SW 1271 (cell line): ENCODE data around the gene NXT1.
"Not testable (repeated sequence)": the region's sequence is repeated elsewhere in the genome, so short reads cannot be mapped to it uniquely, and the experiment has no call there.

ENCODE experiments used
- DNase-seq, 2 experiments: peaks; one replicate each; lab custom pipeline; 2025; lab: John Stamatoyannopoulos, UW

NXT1 gene

GRCh38 chr20:23350196-23350903 is at the start of gene NXT1:
Gene NXT1 (plus strand): TSS chr20:23350791. CDS start chr20:23354042, 3,251 bp downstream.
- DNase-seq: peak; percentile 99

DNA sequence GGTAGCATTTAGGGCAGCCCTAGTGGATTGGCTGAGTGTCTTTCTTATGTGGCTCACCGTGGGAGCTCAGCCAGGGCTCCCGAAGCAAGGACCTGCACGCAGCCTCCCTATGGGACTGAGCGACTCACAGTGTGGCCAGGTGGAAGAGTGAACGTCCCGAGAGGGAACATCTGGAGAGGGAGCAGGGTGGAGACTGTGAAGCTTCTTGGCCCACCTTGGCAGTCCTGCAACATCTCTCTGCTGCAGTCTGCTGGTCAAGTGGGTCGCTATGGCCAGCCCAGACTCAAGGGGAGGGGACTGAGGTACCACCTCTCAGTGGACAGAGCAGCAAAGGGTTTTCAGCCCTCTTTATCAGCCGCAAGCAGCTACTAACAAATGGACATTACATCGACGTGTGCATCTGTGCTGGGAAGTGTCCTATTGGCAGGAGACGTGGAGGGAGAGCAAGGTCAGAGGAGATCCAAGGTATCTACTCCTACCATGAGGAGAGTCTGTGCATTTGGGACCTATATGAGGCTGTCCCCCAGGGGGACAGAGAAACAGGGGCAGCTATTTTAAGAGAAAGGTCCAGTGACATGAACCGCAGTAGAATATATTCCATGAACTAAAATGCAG is 49.0 kb upstream of the NXT1 start:
- no peak for DNase-seq

DNA sequence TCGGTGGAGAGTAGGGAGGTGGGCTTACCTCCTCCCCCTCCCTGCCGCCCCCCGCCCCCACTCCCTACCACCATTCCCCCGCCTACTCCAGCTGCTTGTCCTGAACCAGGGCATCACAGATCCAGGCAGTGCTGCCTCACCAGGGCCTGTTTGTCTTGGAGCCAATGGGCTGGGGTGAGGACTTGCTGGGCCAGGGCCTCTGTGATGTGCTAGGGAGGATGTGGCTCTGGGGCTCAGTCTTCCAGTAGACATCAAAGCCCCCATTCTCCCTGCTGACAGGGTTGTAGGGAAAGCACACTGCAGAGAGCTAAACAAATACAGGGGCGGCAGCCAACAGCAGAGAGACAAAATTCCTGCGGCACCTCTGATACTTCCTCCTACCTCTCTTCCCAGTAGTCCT is 48.2 kb upstream of the NXT1 start:
- no peak for DNase-seq

DNA sequence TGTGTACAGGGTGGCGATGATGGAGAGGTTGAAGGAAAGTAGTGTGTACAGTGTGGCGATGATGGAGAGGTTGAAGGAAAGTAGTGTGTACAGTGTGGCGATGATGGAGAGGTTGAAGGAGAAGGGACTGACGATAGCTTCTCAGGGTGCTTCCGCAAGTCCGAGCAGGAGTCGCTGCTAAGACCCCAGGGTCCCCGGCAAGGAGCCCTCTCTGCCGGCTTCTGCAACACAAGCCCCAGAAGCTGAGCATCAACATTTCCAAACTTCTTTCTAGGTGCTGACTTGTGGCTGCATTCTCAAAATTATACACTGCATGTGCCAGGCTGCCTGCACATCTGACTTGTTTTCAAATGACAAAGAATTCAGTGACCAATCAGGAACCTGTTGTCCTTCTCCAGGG is 47.8 kb upstream of the NXT1 start:
- DNase-seq: no peak

DNA sequence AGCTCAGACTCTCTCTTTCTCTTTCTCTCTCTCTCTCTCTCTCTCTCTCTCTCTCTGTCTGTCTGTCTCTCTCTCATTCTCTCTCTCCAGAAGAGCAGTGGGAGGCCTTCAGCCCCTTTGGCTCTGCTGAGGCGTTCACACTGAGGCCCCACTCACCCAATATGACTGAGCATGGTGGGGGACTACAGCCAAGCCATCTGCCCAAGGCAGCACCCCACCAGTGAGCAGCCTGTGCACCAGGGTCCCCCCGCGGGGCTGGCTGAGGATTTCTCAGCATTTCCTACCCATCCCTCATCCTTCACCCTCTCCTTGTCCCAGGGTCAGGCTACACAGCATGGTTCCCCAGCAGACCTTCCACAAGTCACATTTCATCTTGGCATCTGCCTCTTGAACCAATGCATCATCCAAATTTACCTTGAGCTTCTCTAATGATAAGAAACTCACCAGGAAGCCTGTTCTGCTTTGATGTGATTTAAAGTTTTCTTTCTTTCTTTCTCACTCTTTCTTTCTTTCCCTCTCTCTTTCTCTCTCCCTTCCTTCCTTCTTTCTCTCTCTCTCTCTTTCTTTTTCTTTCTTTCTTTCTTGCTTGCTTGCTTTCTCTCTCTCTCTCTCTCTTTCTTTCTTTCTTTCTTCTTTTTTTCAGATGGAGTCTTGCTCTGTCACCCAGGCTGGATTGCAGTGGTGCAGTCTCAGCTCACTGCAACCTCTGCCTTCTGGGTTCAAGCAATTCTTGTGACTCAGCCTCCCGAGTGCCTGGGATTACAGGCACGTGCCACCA is 47.1 kb upstream of the NXT1 start:
- no peak for DNase-seq

GRCh38 chr20:23304616-23305015 is 46.0 kb upstream of the NXT1 start:
- no peak for DNase-seq

DNA sequence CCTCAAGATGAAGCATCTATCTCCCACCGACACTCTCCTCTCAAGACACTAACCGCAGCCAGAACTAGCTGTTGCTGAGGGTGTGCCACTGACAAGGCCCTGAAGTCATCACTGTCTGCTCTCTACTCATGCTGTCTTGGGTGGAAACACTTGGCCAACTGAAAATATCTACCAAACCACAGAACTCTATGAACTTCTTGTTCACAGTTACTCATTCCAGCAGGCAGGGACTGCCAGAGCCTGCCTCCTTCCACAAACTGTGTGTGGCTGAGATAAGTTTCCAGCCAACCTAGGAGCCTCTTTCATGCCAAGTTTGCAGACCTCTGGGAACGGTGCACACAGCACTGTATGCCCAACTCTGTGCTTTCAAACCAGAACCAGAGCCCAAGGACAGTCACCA is 45.5 kb upstream of the NXT1 start:
- DNase-seq: no peak

DNA sequence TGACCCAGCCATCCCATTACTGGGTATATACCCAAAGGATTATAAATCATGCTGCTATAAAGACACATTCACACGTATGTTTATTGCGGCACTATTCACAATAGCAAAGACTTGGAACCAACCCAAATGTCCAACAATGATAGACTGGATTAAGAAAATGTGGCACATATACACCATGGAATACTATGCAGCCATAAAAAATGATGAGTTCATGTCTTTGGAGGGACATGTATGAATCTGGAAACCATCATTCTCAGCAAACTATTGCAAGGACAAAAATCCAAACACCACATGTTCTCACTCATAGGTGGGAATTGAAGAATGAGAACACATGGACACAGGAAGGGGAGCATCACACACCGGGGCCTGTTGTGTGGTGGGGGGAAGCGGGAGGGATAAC is 43.2 kb upstream of the NXT1 start:
- not testable (repeated sequence) for DNase-seq

DNA sequence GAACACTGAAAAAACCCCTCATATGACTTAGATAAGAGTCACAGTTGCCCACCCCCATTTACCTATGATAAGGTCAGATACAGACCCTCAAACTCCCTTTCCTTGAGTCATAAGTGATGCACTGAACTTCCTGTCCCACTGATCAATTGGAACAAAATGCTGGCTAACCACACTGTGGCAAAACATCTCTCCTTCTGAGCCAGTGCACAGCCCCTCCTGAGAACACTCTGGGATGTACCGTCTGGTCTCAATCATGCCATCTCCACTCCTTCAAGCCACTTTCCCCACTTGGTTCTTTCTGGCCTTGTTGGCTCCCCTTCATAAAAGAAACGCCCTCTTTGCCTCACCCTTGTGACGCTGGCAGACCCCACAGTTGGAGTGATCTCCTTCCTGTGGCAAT is 42.6 kb upstream of the NXT1 start:
- no peak for DNase-seq

- DNase-seq: no peak
Measured at GRCh38 chr20:23308908-23309307, 41.7 kb upstream of the NXT1 start.

DNA sequence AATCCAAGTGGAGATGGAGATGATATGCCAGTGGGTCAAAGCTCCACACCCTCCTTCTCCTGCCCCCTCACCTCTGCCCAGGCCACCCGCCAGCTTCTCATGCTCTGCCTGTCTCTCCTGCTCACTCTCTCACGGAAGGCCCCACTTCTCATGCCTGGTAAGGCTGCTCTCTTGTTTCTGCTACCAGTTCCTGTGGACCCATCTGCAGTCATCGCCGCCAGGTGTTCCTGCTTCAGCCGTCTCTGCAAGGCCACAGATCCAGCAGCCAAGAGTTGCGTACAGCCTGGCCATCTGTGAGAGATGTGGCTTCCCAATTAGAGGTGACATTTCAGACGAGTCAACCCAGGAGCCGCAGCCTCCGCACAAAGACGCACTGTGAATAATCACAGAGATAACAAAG is 40.8 kb upstream of the NXT1 start:
- no peak for DNase-seq

- no peak for DNase-seq
Measured at GRCh38 chr20:23311947-23312506, 38.6 kb upstream of the NXT1 start.

GRCh38 chr20:23313271-23313670 is 37.3 kb upstream of the NXT1 start:
- DNase-seq: no peak

DNA sequence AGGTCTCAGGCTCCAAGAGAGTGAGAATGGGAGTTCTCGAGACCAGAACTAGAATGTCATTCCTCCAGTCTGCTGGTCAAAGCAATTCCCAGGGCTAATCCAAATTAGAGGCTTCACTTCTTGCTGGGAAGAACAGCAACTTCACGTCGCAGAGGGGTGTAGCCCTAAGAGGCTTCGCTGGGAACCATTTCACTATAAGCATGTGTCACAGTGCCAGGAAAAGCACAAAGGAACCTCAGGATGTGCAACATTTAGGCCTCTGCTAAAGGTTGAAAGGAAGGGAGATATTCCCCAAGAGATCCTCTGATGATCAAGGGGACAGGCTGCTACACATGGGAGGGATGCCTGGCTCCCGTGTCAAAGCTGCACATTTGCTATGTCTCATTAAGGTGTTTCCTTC is 35.9 kb upstream of the NXT1 start:
- DNase-seq: no peak

- no peak for DNase-seq
Measured at GRCh38 chr20:23315099-23315498, 35.5 kb upstream of the NXT1 start.

DNA sequence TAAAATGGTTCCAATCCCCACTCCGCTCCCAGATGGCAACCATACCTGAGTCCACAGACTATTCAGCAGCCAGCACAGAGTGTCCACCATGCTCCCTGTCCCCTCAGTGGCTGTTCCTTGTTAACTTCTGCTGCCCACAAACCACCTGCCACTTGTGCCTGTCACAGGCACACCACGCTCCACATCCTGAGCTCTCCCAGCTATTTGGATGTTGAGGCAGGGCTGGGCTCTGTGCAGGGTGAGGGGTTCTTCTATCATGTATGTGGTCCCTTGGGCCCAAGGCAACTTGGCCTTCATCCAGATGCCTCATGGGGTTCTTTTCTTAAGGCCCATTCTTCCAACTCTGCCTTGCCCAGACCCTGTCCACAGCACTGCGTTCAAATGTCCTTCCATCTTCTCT is 34.0 kb upstream of the NXT1 start:
- no peak for DNase-seq

DNA sequence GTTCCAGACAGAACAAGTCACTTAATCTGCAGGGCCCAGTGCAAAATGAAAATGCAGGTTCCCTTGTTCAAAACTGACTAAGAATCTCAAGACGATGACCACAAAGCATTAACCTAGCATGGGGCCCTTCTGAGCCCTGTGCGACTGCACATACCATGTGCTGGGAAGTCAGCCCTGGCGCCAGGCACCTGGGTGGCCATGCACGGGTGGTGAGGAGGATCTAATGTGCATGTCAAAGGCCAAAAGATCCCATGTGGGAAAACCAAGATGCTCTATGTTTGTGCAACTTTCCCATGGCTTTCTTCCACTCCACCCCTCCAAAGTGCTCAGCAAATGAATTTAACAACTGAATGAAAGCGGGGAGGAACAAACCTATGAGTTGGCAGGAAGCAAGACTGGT is 33.5 kb upstream of the NXT1 start:
- DNase-seq: no peak

DNA sequence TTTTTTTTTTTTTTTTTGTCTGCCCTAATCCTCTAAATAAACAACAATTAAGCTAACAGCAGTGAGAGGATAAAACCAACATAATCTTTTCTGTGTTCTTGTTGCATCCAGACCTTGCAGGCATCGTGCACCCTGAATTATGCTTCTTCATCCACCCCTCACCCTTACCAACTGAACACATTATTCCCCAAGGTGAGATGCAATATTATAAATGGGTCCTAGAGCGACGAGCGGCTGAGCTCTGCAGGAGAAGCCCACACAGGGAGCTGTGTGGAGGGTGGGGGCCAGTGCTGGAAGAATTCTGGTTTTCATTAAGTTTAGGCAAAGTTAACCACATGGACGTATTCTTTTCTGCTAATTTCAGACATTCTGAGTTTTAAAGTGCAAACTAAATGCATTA is 32.2 kb upstream of the NXT1 start:
- DNase-seq: no peak

- peak in 1 of 2 experiments; percentile 5 for DNase-seq
Measured at GRCh38 chr20:23320317-23320716, 30.3 kb upstream of the NXT1 start.

DNA sequence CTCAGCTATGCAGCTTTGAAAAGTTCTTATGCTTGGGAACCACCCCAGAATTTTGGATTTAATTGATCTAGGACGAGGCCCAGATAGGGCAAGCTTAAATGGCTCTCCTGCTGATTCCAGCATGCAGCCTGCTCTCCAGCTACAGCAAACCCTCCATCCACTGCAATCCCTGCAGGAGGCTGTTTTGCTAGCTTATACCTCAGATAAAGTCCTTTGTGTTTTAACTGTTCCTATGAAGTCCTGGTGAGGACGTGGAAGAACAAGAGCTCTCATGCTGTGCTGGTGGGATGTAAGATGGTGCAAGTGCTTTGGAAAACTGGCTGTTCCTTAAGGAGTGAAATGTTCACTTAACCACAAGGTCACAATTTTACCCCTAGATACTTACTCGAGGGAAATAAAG is 25.5 kb upstream of the NXT1 start:
- DNase-seq: no peak

DNA sequence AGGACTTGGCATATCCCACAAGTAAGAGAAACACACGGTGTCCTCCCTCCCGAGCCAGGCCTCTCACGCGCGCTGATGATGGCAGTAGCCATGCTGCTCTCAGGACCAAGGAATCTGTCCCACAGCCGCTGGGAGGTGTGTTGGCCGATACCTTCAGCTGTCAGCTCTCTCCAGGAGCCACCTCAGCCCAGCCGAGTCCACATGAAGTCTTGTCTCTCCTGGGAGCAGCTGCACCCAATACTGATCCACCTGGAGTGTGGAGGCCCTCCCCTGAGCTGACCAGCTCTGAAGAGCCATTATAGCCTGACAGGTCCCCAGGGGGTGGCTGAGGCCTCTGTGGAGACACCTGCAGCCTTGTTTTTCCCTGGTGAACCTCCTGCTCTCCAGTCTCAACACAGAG is 23.8 kb upstream of the NXT1 start:
- no peak for DNase-seq

DNA sequence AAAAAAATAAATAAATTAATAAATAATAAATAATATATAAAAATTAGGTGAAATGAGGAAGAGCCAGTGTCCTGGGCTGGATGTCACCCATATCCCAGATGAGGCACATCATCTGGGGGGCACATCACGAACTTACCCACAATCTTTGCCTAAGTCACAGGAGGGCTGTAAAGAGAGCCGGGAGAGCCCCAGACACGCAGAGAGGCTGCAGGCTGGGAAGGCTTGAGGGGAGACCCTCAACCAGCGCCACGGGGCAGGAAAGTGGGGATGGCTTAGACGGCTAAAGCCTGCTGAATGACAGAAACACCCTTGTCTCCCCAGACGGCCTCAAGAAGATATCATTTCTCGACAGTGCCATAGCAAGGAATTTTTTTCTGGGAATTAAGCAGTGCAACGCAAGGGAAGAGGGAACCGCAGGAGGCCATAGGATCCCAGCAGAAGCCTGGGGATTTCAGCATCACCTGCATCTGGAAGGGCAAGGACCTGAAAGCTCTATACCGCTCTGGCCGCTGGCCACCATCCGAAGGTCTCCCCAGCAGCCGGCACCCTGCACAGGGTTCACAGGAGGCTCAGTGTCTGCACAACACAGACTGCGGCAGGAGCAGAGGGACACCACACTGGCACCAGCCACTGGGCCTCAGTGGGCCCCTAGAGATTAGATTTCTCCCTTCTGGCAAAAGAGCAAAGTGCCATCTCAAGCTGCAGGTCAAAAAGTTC is 22.8 kb upstream of the NXT1 start:
- DNase-seq: no peak
